Renal cortical epithelial cell (primary cell): ENCODE measurements around the gene MYNN. TPM values are rescaled to one million over a fixed set of nuclear protein-coding genes. Genes with fewer than 3 reads are reported as not detected.
A peak's percentile ranks its signal among the peaks of the same experiment; 100 is the strongest.

Experiments
- DNase-seq: peaks from one replicate; pipeline ENCODE4 v3.0.0-alpha.2; 2011; ENCODE audit warnings: low read depth
- total RNA-seq: library from RNA; depleted of rRNA; stranded (reverse); fragments of >200 nt; gene quantifications from 2 replicates; pipeline ENCODE4 v1.2.3, GENCODE V29; 2014

MYNN gene
- total RNA-seq, 1 donor from 2014 or later, result 23.2 TPM

DNA sequence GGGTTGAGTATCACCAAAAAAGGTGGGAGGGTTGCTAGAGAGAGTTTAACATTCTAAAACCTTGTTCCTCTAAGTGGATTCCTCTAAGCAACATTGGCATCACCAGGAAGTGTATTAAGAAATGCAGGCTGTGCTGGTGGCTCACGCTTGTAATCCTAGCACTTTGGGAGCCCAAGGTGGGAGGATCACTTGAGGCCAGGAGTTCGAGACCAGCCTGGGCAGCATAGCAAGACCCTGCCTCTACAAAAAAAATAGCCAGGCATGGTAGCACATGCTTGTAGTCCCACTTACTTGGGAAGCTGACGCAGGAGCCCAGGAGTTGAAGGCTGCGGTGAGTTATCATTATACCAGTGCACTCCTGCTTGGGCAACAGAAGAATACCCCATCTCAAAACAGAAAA lies 4.6 kb downstream of the MYNN start:
- no peak for DNase-seq

DNA sequence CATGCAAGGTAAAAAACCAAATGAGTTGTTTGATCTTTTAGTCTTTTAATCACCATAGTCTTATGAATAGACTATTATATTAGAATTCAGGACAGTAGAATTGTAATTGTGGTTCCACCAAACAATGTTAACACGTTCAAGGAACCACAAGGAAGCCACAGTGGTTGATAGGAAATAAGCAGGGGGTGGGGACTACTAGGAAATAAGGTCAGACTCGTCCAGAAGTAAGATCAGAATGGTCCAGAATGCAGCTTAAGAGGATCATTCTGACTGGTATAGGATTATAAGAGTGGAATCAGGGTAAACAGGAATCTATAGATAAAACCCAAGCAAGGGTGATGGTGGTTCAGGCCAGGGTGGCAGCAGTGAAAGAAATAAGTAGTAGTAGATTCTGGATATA lies 7.5 kb downstream of the MYNN start:
- DNase-seq, result no peak

DNA sequence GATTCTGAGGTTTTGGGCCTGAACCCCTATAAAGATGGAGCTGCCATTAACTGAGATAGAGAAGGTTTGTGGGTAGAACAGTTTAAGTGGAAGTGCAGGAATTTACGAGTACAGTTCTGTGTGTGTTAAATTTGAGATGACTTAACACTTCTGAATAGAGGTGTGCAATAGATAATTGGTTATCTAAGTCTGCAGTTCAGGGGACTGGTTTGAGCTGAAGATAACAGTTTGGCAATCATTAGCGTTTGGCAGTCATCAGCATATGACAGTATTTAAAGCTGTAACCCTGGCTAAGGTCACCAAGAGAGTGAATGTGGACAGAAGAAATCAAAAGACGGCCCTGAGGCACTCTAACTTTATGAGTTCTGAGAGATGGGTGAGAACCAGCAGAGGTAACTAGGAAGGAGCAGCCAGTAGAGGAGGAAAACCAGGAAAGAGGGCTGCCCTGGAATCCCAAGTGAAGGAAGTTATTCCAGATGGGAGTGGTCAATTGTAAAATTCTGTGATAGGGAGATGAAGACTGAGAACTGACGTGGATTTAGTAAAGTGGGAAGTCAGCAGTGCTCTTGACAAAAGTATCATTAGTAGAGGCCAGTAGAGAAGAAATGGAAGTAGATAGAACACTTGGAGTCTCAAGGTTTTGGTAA lies 8.1 kb downstream of the MYNN start:
- DNase-seq, result no peak

DNA sequence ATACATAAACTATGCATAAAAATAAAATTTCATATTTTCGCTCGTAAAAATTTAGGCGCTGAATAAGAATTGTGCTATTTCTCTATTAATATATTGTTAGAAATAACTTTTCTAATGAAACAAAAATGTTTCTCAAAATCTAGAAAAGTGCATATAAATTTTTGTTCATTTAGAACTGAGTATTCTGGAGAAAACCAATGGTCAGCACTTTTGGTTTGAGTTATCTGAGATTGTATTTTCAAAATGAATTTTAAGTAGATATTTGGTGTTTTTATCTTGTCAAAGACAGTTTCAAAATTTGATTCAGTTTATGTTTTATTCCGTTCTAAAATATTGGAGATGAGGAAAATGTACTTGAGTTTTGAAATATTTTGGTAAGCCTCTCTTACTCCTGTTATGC lies 13.9 kb downstream of the MYNN start:
- DNase-seq, result no peak

DNA sequence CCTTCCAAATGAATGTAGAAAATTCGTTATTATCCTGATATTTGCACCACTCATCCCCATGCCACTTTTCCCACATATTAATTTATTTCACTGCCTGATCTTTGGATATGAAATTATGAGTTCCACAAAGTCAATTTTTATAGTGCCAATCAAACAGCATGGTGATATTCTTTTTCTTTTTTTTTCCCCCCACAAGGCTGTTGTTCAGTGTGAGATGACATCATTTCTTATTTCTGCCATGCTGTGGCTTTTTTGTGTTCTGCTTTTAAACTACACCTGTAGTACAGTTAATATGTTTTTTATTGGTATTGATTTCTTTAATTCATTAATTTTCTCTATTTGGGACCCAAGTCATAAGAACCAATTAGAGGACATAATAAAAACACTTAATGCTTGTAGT lies 14.6 kb downstream of the MYNN start:
- no peak for DNase-seq

DNA sequence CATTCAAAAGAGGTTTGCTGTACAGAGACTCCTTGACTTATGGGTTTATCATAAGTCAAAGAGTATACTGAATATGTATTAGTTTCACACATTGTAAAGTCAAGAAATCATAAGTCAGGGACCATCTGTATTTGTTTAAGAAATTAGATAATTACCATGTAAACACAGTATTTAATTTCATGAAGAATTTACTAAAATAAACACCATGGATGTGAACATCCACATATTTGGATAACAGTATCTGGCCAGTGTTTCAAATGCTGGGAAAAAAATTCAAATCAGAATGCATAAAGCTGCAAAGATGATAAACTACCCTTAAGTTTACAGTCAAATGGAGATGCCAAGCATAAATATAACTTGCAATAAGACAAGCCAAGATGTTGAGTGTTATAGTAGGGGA lies 17.0 kb downstream of the MYNN start:
- DNase-seq, result no peak

DNA sequence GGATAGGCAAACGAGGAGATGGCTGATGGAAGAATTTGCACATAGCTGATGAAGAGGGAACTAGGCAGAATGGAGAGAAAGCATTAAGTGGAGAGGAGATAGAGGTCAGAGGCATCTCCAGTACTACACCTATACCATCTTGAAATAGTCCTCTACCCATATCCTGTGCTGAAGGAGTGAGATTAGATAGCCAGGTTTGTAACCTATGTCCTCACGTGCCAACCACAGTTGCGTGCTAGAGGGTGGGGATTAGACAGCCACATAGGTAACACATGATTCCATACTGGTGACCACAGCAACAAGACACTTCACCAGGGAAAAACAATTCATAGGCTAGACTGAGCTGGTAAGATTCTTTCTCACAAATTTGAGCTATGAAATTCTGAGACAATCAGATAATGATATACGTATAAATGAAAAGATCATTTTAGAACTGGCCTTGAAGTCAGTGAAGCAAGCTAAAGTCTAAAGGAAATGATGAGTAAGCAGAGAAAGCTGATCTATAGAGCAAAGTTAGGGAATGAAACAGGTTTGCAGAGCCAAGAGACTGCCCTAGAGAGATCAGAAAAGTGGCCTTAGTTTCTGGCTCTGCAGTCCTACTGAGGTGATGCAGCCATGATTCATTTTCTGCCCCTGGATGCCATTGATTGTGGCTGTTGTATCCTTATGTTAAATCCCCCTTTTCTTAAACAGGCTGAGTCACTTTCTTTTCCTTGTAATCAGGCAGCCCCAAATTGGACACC lies 17.7 kb downstream of the MYNN start:
- DNase-seq, result no peak

DNA sequence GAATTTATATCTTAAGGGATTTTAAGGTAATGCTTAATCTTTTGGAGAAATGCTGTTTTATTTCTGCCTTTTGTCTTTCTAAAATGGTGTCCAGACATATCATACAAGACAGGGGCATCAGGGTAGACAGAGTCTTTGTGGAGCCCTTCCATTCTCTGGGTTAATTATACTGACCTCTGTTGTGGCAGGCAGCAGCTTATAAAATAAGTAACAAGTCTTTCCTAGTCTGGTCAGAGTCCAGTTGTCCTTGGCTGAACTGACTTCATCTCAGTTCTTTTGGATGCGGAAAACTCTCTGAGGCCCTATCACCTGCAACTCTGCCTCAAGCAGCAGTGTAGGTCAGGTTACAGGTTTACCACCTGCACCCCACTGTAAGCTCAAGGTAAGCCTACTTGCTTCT lies 19.2 kb downstream of the MYNN start:
- DNase-seq, result no peak

DNA sequence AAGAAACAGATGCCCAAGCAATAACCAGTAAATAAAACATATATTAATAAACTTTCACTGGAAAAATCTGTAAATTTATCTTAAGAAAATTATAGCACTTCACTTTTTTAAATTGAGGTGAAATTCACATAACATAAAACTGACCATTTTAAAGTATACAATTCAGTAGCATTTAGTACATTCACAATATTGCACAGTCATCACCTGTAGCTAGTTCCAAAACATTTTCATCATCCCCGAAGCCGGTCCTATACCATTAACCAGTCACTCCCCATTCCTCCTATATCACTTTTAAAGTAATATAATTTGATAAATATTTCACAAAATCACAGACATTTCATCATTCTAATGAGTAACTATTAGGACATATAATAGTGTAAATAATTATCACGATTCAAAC lies 31.5 kb downstream of the MYNN start:
- DNase-seq, result no peak

DNA sequence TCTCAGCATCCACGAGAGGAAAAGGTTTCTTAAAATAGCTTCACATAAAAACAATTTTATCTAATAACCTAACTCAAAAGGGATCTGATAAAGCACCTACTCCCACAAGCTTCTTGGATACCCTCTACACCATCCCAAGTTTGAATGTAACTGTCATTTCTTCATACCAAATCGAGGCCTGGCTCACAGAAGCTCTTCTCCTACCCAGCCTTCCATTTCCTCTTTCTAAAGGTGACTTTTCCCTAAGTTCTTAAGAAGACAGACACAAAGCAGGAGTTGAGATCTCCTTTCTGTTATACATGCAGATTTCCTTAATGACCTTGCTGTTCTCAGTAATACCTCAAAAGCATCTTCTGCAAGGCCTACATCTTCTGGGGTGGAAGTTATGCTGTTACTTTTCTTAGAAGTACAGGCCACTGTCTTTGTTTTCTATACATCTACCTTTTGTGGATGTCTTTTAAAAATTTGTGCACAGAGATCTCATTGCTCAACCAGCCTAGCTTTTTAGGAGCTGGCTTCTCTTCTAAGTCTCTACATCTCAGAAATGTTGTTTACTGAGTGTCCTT lies 36.1 kb downstream of the MYNN start:
- no peak for DNase-seq

DNA sequence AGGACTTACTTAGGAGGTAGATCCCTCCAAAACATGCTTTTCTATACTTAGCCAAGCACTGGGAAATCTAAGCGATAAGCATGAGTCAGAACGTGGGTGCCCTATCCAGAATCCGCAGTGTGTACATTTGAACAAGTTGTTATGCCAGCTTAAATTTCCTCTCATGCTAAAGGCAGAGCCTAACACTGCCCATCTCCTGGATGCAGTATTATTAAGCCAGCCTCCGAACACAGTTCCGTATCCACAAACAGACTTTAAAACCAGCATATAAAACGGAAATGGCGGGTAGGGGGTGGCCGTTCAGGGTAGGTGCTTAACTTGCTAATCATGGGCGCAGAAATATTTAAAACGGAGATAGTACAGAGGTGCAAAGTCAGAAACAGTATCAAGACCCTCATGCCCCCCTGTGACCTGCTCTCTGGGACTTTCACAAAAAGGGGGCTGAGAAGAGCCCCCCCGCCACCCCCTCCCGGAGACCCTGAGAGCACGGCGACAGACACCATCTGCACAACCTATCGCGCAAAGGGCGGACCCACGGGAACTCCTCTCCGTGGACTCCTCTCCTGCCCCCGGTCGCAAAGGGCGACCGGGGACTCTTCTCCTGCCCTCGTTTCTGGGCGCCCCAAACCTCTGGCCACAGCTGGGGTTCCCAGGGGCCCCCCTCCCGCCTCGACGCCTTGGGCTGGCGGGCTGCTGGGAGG lies 38.6 kb downstream of the MYNN start:
- peak; percentile 32 for DNase-seq

DNA sequence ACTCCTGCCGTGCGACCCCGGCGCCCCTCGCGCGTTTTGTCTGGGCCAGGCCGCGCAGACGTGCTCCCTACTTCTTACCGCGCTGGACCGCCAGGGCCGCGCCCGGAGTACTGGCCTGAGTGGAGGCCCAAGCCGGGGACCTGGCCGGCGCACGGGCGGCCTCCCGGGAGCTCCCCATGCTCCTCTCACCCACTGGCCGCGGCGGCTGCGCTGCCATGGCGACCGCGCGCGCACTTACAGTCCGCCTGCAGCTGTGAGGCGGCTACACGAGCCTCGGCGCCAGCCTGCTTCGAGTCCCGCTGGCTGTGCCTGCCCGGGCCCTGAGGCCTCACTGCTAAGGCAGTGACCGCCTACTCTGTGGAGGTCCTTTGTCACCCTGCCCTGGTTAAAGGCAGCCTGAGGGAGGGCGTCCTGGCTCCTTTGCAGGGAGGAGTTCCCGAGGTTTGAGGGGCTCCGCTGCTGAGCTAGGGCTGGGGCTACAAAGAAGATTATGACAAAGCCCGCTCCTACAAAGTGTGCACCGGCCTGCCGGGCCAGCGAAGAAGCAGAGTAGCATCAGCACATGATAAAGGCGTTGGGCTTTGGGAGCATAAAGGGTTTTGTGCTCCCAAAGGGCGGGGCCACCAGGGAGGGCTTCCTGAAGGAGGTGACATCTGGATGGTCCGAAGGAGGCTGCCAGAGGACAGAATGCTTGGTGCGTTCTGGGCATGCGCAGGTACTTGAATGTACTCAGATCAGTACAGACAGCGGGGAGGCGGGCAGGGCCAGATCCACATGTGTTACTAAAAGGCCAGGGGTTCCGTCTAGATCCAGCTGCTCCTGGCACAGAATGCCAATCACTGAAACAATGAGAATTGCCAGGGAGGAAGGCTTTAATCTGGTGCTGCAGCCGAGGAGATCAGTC lies 39.4 kb downstream of the MYNN start, which contains the start of the genes LRRC34 and LRRIQ4:
Gene LRRC34, minus strand, starts transcription at position 573 of the 904 bp plus-strand sequence. Its CDS starts 356 bp downstream, at position 217.
Gene LRRIQ4, plus strand, starts transcription at position 539 of the 904 bp plus-strand sequence. CDS start 9,052 bp downstream, outside the sequence.
- peak; percentile 66 for DNase-seq

DNA sequence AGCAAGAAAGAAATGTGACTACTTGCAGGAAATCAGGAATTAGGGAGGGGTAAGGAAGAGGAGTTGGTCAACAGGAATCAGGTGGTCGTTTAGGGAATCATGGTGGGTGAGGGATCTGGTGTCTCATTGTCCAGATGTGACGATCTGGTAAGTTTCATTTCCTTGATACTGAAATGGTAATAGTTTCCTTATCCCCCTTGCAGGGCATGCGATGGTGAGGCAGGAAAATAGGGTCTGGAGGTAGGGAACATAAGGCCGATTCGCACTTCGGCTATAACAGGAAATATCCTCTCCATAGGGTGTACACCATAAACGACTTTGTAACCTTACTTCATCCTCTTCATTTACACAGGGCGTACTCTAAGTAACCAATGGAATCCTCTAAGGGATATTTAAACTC lies 40.1 kb downstream of the MYNN start:
- DNase-seq, result no peak

DNA sequence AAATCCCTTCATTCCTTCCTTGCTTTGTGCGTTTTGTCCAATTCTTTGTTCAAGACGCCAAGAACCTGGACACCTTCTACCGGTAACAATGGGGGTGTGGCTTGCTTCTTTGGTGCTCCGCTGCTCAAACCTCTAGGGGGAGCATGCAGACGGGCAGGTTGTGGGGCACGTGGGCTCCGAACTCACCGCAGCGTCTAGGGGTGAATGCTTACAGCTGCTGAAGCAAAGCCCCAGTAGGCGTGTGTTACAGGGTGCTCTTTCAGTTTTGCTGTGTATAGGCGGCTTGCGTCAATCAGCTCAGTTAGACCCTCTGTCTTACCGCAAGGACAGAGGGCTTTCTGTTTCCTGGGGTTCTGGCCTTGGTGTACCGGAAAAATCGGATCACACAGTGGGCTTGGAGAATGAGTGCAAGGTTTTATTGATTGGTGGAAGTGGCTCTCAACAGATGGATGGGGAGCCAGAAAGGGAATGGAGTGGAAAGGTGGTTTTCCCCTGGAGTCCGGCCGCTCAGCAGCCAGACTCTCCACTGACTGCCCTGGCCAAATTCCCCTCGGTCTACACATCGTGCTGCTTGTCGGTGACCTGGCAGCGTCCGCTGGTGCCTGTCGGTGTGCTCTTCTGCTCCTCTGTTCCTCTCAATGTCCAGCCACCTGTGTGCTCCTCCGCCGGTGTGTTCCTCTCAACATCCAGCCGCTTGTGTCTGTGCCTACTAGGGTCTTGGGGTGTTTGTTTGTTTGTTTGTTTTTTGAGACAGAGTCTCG lies 40.7 kb downstream of the MYNN start:
- DNase-seq, result no peak

DNA sequence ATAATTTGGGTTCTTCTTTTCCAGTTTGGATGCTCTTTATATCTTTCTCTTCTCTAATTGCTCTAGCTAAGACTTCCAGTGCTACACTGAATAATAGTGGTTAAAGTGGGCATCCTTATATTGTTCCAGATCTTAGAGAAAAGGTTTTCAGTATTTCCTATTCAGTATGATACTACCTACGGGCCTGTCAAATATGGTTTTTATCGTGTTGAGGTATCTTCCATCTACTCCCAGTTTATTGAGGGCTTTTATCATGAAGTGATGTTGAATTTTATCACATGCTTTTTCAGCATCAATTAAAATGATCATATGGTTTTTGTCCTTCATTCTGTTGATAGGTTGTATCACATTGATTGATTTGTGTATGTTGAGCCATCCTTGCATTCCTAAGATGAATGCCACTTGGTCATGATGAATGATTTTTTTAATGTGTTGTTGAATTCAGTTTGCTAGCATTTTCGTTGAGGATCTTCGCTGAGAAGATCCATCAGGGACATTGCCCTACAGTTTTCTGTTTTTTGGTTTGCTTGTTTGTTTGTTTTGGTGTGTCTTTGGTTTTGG lies 42.5 kb downstream of the MYNN start:
- no peak for DNase-seq

DNA sequence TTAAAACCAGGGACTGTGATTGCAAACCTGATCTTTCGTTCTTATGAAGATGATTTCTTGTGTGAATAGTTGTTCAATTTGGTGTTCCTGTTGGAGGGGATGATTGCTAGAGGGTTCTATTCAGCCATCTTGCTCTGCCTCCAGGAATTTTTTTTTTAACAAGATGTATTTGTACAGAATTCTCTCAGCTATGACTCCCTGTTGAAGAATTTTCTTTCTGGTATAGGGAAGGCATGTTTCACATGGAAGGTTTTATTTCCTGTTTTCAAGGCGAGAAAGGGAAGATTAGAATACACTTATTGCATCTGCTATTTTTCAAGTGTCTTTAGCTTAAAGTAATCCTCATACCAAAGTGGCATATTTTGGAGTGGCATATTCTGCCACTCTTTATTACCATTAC lies 45.1 kb downstream of the MYNN start:
- DNase-seq, result peak; percentile 69

DNA sequence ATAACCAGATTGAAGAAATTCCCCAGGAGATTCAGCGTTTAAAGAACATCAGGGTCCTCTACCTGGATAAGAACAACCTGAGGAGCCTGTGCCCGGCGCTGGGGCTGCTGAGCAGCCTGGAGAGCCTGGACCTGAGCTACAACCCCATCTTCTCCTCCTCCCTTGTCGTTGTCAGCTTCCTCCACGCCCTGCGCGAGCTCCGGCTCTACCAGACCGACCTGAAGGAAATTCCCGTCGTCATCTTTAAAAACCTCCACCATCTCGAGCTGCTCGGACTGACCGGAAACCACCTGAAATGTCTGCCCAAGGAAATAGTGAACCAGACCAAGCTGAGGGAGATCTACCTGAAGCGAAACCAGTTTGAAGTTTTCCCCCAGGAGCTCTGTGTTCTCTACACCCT lies 48.9 kb downstream of the MYNN start:
- no peak for DNase-seq

DNA sequence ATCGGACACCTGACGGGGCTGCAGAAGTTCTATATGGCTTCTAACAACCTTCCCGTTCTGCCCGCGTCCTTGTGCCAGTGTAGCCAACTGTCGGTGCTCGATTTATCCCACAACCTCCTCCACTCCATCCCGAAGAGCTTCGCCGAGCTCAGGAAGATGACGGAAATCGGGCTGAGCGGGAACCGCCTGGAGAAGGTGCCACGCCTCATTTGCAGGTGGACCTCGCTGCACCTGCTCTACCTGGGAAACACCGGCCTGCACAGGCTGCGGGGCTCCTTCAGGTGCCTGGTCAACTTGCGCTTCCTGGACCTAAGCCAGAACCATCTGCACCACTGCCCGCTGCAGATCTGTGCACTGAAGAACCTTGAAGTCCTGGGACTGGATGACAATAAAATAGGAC lies 49.3 kb downstream of the MYNN start:
- no peak for DNase-seq

DNA sequence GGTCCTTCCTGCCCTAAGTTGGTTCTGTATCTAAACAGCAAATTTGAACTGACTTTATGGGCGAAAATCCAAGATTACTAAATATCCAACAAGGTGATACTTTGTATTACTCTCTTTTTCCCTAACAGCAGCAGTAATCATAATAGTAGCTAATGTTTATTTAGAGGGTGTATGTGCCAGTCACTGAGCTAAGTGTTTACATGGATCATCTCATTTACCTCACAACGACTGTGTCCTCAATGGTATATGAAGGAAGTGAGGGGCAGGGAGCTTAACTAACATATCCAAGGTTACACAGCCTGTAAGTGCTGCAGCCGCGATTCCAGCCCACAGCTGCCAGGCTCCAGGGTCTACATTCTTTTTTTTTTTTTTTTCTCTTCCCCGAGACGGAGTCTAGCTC lies 49.8 kb downstream of the MYNN start:
- no peak for DNase-seq

DNA sequence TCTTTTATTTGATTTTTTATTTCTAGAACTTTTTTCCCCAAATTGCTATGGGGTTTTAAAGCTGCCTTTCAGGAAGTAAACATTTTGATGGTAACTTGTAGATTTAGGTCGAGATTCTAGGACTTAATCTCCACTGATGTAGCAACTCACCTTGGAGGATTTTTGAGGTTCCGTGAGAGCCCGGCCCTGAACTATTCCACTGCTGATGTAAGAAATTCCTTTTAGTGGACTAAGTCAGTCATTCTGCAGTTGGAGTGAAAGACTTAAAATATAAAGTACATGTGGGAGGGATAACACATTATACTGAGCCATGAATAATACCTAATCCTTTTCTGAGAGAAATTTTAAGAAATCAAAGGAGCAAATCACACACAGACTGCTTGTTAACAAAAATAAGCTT lies 52.1 kb downstream of the MYNN start:
- no peak for DNase-seq
